ENCODE results near the gene ING1. TPM values are rescaled to one million over a fixed set of nuclear protein-coding genes. Genes with fewer than 3 reads are reported as not detected.
"Not testable (repeated sequence)": the region's sequence is repeated elsewhere in the genome, so short reads cannot be mapped to it uniquely, and the experiment has no call there.

Gene ING1
- total RNA-seq, 2 donors from 2014 or later = 23.2 to 23.6 TPM

GRCh38 chr13:110665491-110666254 lies 47.8 kb upstream of the ING1 start:
- Histone ChIP-seq H3K36me3 (ENCODE audit: control insufficient read depth, insufficient read depth, low read length) (peaks cover 82% of the 10 kb centered on the region), H3K4me3 (ENCODE audit: low read length) (no peak overlapping the region), H3K9me3 (ENCODE audit: control insufficient read depth, low read length) (peaks cover 40% of the 10 kb centered on the region), H3K9ac (ENCODE audit: extremely low read depth, low read length, poor library complexity, severe bottlenecking) (no peak overlapping the region), H3K27ac (ENCODE audit: low read depth, low read length) (no peak overlapping the region), H3K27me3 (ENCODE audit: control insufficient read depth, insufficient read depth, low read length, poor library complexity, severe bottlenecking) (no peaks in the 10 kb centered on the region), H3K4me1 (ENCODE audit: control insufficient read depth, insufficient read depth, low read length) (no peaks in the 10 kb centered on the region)
- Mint-ChIP-seq H3K4me1 (no peaks in the 10 kb centered on the region), H3K4me3 (no peak overlapping the region), H3K9me3 (peaks cover 39% of the 10 kb centered on the region), H3K27me3 (ENCODE audit: insufficient read depth) (no peaks in the 10 kb centered on the region), H3K36me3 (ENCODE audit: low read depth) (peaks cover 92% of the 10 kb centered on the region), H3K27ac (no peak overlapping the region)
- WGBS, 2 experiments (ENCODE audit: insufficient coverage in 1 of 2, insufficient read length in 1 of 2) = 92 to 94% methylated on average over 23 of the region's 23 CpGs
- no peak for DNase-seq
- TF ChIP-seq, protein P1, sequence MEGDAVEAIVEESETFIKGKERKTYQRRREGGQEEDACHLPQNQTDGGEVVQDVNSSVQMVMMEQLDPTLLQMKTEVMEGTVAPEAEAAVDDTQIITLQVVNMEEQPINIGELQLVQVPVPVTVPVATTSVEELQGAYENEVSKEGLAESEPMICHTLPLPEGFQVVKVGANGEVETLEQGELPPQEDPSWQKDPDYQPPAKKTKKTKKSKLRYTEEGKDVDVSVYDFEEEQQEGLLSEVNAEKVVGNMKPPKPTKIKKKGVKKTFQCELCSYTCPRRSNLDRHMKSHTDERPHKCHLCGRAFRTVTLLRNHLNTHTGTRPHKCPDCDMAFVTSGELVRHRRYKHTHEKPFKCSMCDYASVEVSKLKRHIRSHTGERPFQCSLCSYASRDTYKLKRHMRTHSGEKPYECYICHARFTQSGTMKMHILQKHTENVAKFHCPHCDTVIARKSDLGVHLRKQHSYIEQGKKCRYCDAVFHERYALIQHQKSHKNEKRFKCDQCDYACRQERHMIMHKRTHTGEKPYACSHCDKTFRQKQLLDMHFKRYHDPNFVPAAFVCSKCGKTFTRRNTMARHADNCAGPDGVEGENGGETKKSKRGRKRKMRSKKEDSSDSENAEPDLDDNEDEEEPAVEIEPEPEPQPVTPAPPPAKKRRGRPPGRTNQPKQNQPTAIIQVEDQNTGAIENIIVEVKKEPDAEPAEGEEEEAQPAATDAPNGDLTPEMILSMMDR (conservative IDR thresholded peaks at IDR 0.05) = no peak

GRCh38 chr13:110666255-110666533 lies 47.3 kb upstream of the ING1 start:
- Mint-ChIP-seq H3K9me3 (peaks cover 40% of the 10 kb centered on the region), H3K27me3 (ENCODE audit: insufficient read depth) (no peaks in the 10 kb centered on the region), H3K4me1 (no peaks in the 10 kb centered on the region), H3K36me3 (ENCODE audit: low read depth) (peaks cover 93% of the 10 kb centered on the region), H3K4me3 (no peak overlapping the region), H3K27ac (no peak overlapping the region)
- no peak for DNase-seq
- Histone ChIP-seq H3K27me3 (ENCODE audit: control insufficient read depth, insufficient read depth, low read length, poor library complexity, severe bottlenecking) (no peaks in the 10 kb centered on the region), H3K9ac (ENCODE audit: extremely low read depth, low read length, poor library complexity, severe bottlenecking) (no peak overlapping the region), H3K36me3 (ENCODE audit: control insufficient read depth, insufficient read depth, low read length) (peaks cover 78% of the 10 kb centered on the region), H3K27ac (ENCODE audit: low read depth, low read length) (no peak overlapping the region), H3K4me3 (ENCODE audit: low read length) (no peak overlapping the region), H3K4me1 (ENCODE audit: control insufficient read depth, insufficient read depth, low read length) (no peaks in the 10 kb centered on the region), H3K9me3 (ENCODE audit: control insufficient read depth, low read length) (peaks cover 35% of the 10 kb centered on the region)
- TF ChIP-seq, protein P1 (conservative IDR thresholded peaks at IDR 0.05) = no peak
- 96 to 97% methylated on average over 8 of the region's 8 CpGs for WGBS, 2 experiments (ENCODE audit: insufficient coverage in 1 of 2, insufficient read length in 1 of 2)

DNA sequence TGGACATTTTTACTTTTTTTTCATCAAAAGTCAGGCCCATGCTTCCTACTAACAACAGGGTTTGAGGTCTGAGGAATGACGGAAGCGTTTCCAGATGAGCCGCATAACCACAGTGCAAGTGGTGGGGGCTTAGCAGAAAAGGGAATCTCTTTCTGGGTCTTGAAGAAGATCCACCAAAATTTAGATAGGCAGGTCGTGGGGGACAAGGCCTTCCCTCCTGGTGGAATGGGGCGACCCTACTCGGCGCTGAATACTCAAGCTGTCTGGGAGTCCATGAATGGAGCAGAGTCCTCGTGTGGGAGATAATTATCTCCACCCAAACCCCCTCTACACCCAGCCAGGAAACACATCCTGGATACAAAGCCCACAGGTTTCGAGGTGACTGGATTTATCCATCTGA lies 44.5 kb upstream of the ING1 start:
- H3K27ac ChIP-seq (ENCODE audit: low read depth, low read length) = no peak overlapping the region
- peak overlapping the region; percentile 49 for H3K4me3 ChIP-seq (ENCODE audit: low read length)
- H3K36me3 Mint-ChIP-seq (ENCODE audit: low read depth) = peaks cover 88% of the 10 kb centered on the region
- no peaks in the 10 kb centered on the region for H3K4me1 ChIP-seq (ENCODE audit: control insufficient read depth, insufficient read depth, low read length)
- no peak overlapping the region for H3K4me3 Mint-ChIP-seq
- no peaks in the 10 kb centered on the region for H3K4me1 Mint-ChIP-seq
- H3K27me3 ChIP-seq (ENCODE audit: control insufficient read depth, insufficient read depth, low read length, poor library complexity, severe bottlenecking) = no peaks in the 10 kb centered on the region
- no peak for DNase-seq
- H3K27me3 Mint-ChIP-seq (ENCODE audit: insufficient read depth) = no peaks in the 10 kb centered on the region
- peaks cover 18% of the 10 kb centered on the region for H3K9me3 ChIP-seq (ENCODE audit: control insufficient read depth, low read length)
- H3K36me3 ChIP-seq (ENCODE audit: control insufficient read depth, insufficient read depth, low read length) = peaks cover 50% of the 10 kb centered on the region
- H3K9me3 Mint-ChIP-seq = peaks cover 48% of the 10 kb centered on the region
- H3K27ac Mint-ChIP-seq = no peak overlapping the region
- TF ChIP-seq, protein P1 (conservative IDR thresholded peaks at IDR 0.05) = no peak
- WGBS, 2 experiments (ENCODE audit: insufficient coverage in 1 of 2, insufficient read length in 1 of 2) = 93 to 97% methylated on average over 6 to 9 of the region's 9 CpGs
- no peak overlapping the region for H3K9ac ChIP-seq (ENCODE audit: extremely low read depth, low read length, poor library complexity, severe bottlenecking)

DNA sequence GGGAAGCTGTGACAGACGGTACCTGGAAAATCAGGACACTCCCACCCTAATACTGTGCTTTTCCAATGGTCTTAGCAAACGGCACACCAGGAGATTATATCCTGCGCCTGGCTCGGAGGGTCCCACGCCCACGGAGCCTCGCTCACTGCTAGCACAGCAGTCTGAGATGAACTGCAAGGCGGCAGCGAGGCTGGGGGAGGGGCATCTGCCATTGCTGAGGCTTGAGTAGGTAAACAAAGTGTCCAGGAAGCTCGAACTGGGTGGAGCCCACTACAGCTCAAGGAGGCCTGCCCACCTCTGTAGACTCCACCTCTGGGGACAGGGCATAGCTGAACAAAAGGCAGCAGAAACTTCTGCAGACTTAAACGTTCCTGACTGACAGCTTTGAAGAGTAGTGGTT lies 43.7 kb upstream of the ING1 start:
- peaks cover 55% of the 10 kb centered on the region for H3K9me3 Mint-ChIP-seq
- Histone ChIP-seq H3K36me3 (ENCODE audit: control insufficient read depth, insufficient read depth, low read length) (peaks cover 46% of the 10 kb centered on the region), H3K9me3 (ENCODE audit: control insufficient read depth, low read length) (peaks cover 18% of the 10 kb centered on the region)
- not testable (repeated sequence) for H3K27ac ChIP-seq (ENCODE audit: low read depth, low read length); H3K9ac ChIP-seq (ENCODE audit: extremely low read depth, low read length, poor library complexity, severe bottlenecking); H3K27me3 ChIP-seq (ENCODE audit: control insufficient read depth, insufficient read depth, low read length, poor library complexity, severe bottlenecking); H3K4me1 Mint-ChIP-seq; H3K27ac Mint-ChIP-seq; H3K4me3 ChIP-seq (ENCODE audit: low read length); H3K4me3 Mint-ChIP-seq; DNase-seq; H3K27me3 Mint-ChIP-seq (ENCODE audit: insufficient read depth); H3K4me1 ChIP-seq (ENCODE audit: control insufficient read depth, insufficient read depth, low read length)
- peaks cover 88% of the 10 kb centered on the region for H3K36me3 Mint-ChIP-seq (ENCODE audit: low read depth)
- WGBS, 2 experiments (ENCODE audit: insufficient coverage in 1 of 2, insufficient read length in 1 of 2) = 92 to 98% methylated on average over 9 to 11 of the region's 11 CpGs
